NCI-H2081 treated with DMSO at 0.1 percent for 48 hours (cell line): ENCODE results near the gene ST3GAL3.
"Not testable (repeated sequence)": the region's sequence is repeated elsewhere in the genome, so short reads cannot be mapped to it uniquely, and the experiment has no call there.

Experiments used
- DNase-seq: peaks from one replicate; lab custom pipeline; 2025; lab: John Stamatoyannopoulos, UW

The ST3GAL3 gene

GRCh38 chr1:43757343-43758053 lies 50.2 kb downstream of the ST3GAL3 start:
- DNase-seq, result no peak

- no peak for DNase-seq
These were observed 53.5 kb downstream of the ST3GAL3 start for GRCh38 chr1:43760745-43761317.

- DNase-seq, result peak; percentile 83
These were observed 56.2 kb downstream of the ST3GAL3 start for GRCh38 chr1:43763497-43763973.

- no peak for DNase-seq
These were observed 57.2 kb downstream of the ST3GAL3 start for GRCh38 chr1:43764581-43764980.

GRCh38 chr1:43766086-43766784 lies 58.9 kb downstream of the ST3GAL3 start:
- no peak for DNase-seq

GRCh38 chr1:43766818-43767525 lies 59.6 kb downstream of the ST3GAL3 start:
- no peak for DNase-seq

- no peak for DNase-seq
These were observed 60.8 kb downstream of the ST3GAL3 start for GRCh38 chr1:43768168-43768567.

GRCh38 chr1:43769350-43769908 lies 62.1 kb downstream of the ST3GAL3 start:
- no peak for DNase-seq

GRCh38 chr1:43770111-43770510 lies 62.8 kb downstream of the ST3GAL3 start:
- DNase-seq, result no peak

GRCh38 chr1:43772978-43773377 lies 65.6 kb downstream of the ST3GAL3 start:
- DNase-seq, result no peak

GRCh38 chr1:43773821-43774220 lies 66.5 kb downstream of the ST3GAL3 start:
- DNase-seq, result no peak

GRCh38 chr1:43774359-43774758 lies 67.0 kb downstream of the ST3GAL3 start:
- no peak for DNase-seq

GRCh38 chr1:43776043-43776761 lies 68.9 kb downstream of the ST3GAL3 start:
- no peak for DNase-seq

- not testable (repeated sequence) for DNase-seq
These were observed 70.6 kb downstream of the ST3GAL3 start for GRCh38 chr1:43777916-43778315.

- DNase-seq, result no peak
These were observed 71.9 kb downstream of the ST3GAL3 start for GRCh38 chr1:43779266-43779665.

- no peak for DNase-seq
These were observed 72.6 kb downstream of the ST3GAL3 start for GRCh38 chr1:43779805-43780403.

- no peak for DNase-seq
These were observed 74.2 kb downstream of the ST3GAL3 start for GRCh38 chr1:43781574-43781973.

- DNase-seq, result no peak
These were observed 75.8 kb downstream of the ST3GAL3 start for GRCh38 chr1:43783096-43783670.

- peak; percentile 64 for DNase-seq
These were observed 76.4 kb downstream of the ST3GAL3 start for GRCh38 chr1:43783671-43784205.

- no peak for DNase-seq
These were observed 79.0 kb downstream of the ST3GAL3 start for GRCh38 chr1:43786201-43786958.
